ENCODE measurements around the gene TRIM4. TPM values are rescaled to one million over a fixed set of nuclear protein-coding genes. Genes with fewer than 3 reads are reported as not detected.

Gene TRIM4
- total RNA-seq, 1 donor from 2014 or later = 17.1 TPM

DNA sequence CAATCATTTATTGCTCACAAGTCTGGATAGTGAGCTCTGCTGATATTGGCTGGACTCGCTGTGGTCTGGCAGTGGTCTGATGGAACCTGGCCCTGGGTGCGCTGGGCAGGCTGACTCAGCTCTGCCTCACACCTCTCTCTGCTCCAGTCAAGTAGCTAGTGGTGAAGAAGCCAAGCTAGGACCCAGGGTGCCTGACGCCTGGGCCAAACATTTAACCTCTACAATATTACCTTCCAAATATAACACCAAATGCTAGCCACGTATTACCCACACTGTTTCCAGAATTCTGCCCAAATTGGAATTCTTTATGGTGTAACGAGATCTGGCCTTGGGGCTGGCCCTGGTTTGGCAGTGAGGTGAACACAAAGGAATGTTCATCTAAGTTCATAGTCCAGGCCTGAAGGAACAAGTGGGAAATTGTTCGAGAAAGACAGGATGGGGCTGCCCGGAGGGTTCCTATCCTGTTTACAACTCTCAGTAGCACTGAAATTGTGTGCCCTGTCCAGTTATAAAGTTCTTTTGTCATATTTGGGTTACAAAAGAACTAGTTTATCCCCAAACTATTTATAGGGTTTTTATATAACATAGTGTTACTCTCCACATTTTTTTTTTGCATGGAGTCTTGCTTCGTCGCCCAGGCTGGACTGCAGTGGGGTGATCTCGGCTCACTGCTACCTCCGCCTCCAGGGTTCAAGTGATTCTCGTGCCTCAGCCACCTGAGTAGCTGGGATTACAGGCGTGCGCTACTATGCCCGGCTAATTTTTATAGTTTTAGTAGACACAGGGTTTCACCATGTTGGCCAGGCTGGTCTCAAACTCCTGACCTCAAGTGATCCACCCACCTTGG is 58.8 kb downstream of the TRIM4 start:
- Histone ChIP-seq H3K36me3 (ENCODE audit: control insufficient read depth, insufficient read depth, low read length) (no peaks in the 10 kb centered on the region), H3K4me3 (ENCODE audit: low read depth, low read length) (no peak overlapping the region), H3K27me3 (ENCODE audit: control insufficient read depth, insufficient read depth, low read length) (no peaks in the 10 kb centered on the region)
- DNase-seq (ENCODE audit: low read depth) (peak; percentile 83), FAIRE-seq (no peak)
- TF ChIP-seq, protein P1, sequence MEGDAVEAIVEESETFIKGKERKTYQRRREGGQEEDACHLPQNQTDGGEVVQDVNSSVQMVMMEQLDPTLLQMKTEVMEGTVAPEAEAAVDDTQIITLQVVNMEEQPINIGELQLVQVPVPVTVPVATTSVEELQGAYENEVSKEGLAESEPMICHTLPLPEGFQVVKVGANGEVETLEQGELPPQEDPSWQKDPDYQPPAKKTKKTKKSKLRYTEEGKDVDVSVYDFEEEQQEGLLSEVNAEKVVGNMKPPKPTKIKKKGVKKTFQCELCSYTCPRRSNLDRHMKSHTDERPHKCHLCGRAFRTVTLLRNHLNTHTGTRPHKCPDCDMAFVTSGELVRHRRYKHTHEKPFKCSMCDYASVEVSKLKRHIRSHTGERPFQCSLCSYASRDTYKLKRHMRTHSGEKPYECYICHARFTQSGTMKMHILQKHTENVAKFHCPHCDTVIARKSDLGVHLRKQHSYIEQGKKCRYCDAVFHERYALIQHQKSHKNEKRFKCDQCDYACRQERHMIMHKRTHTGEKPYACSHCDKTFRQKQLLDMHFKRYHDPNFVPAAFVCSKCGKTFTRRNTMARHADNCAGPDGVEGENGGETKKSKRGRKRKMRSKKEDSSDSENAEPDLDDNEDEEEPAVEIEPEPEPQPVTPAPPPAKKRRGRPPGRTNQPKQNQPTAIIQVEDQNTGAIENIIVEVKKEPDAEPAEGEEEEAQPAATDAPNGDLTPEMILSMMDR (IDR thresholded peaks at IDR 0.05; ENCODE audit: insufficient read depth, low read length, severe bottlenecking) = no peak

DNA sequence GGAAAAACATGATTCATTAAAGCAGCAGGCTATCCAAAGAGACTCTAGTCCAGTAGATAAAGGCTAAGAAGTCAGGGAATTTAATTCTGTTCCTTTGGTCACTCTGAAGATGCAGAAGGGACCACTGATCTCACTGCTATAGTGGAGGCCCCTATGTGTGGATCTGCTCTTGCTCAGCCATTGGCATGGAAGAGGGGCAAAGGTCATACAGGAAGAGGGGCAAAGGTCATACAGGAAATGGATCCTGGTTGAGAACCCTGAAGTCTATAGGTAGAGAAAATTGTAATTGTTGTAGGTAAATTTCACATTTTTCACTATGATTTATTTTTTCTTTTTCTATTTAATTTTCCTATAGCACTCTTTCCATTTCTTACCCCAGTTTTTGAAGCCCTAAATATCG is 64.1 kb downstream of the TRIM4 start:
- H3K4me3 ChIP-seq (ENCODE audit: low read depth, low read length) = no peak overlapping the region
- DNase-seq (ENCODE audit: low read depth) = no peak
- no peaks in the 10 kb centered on the region for H3K36me3 ChIP-seq (ENCODE audit: control insufficient read depth, insufficient read depth, low read length)
- FAIRE-seq = no peak
- peaks cover 2% of the 10 kb centered on the region for H3K27me3 ChIP-seq (ENCODE audit: control insufficient read depth, insufficient read depth, low read length)
- TF ChIP-seq, protein P1 (IDR thresholded peaks at IDR 0.05; ENCODE audit: insufficient read depth, low read length, severe bottlenecking) = no peak

DNA sequence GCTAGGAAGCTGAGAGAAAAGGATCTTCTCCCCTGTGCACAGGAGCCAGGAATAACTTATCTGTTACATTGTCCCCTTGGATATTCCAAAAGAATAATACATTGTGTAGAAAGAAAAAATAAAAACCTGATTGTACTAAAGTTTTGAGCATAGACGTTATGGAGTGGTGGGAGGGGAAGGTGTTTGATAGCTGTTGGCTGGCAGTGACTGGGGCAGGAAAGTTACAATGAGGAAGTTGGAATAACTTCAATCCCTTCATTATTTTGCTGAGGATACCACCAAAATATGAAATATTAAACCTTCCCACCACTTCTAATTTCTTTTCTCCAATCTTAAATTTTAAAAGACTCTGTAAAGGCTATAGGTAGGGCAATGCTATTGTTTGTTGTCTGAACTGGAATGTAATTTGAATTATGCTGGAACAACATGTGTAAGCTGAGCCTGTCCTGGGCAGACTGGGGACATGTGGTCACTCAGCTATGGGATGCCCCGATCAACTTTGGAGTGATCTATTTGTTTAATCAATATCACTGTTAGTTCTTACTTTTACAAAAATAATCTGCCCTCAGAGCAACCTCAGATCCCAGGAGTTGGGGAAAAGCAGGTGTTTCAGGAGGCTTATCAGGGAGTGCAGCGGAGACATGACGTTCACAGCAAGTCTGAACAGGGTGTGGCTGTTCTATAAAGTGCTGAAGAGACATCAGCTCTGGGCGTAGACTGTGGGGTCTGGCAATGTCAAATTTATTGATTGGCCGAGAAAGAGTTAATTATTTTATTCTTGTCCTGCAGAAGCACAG is 70.7 kb downstream of the TRIM4 start:
- Histone ChIP-seq H3K27me3 (ENCODE audit: control insufficient read depth, insufficient read depth, low read length) (peaks cover 2% of the 10 kb centered on the region), H3K4me3 (ENCODE audit: low read depth, low read length) (no peak overlapping the region), H3K36me3 (ENCODE audit: control insufficient read depth, insufficient read depth, low read length) (no peaks in the 10 kb centered on the region)
- no peak for FAIRE-seq
- no peak for DNase-seq (ENCODE audit: low read depth)
- TF ChIP-seq, protein P1 (IDR thresholded peaks at IDR 0.05; ENCODE audit: insufficient read depth, low read length, severe bottlenecking) = no peak

DNA sequence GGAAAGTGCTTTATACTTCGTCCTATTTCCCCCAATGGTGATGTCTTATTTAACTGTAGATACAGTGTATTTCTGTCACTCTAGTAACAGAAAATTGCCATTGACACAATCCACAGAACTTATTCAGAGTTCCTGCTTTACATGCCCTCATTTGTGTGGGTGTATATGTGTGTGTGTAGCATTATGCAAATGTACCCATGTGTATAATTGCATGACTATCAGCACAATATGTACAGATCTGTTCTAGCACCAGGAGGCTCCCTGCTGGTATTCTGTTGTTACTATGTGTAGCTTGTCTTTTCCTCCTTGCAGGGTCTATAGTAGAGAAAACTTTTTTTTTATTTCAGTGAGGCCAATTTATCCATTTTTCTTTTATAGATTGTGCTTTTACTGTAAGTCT is 75.0 kb downstream of the TRIM4 start:
- no peaks in the 10 kb centered on the region for H3K36me3 ChIP-seq (ENCODE audit: control insufficient read depth, insufficient read depth, low read length)
- FAIRE-seq (no peak), DNase-seq (ENCODE audit: low read depth) (no peak)
- TF ChIP-seq, protein P1 (IDR thresholded peaks at IDR 0.05; ENCODE audit: insufficient read depth, low read length, severe bottlenecking) = no peak
- H3K27me3 ChIP-seq (ENCODE audit: control insufficient read depth, insufficient read depth, low read length) = no peaks in the 10 kb centered on the region
- H3K4me3 ChIP-seq (ENCODE audit: low read depth, low read length) = no peak overlapping the region

DNA sequence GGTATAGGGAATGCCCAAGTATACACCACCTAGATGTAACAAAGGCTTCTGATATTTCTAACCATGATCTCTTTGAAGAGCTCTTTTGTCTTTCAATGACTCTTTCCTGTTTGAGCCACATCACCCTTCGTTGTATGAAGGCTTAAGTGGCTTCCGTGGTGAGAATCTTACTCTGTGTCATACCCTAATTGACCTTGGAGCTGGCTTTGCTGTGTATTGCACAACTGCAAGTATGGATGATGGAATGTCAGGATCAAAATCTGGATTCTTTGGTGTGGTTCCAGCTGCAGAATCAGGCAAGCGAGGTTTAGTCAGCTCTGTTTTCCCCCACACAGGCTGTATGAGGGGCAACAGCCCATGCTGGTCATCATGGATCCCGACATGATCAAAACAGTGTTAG is 75.5 kb downstream of the TRIM4 start:
- H3K27me3 ChIP-seq (ENCODE audit: control insufficient read depth, insufficient read depth, low read length) = no peaks in the 10 kb centered on the region
- no peak overlapping the region for H3K4me3 ChIP-seq (ENCODE audit: low read depth, low read length)
- TF ChIP-seq, protein P1 (IDR thresholded peaks at IDR 0.05; ENCODE audit: insufficient read depth, low read length, severe bottlenecking) = no peak
- DNase-seq (ENCODE audit: low read depth) (no peak), FAIRE-seq (no peak)
- no peaks in the 10 kb centered on the region for H3K36me3 ChIP-seq (ENCODE audit: control insufficient read depth, insufficient read depth, low read length)
